ENCODE data around the gene FAAH.

GRCh38 chr1:46364612-46365011, 29.5 kb upstream of the FAAH start:
- TF ChIP-seq, protein P1, sequence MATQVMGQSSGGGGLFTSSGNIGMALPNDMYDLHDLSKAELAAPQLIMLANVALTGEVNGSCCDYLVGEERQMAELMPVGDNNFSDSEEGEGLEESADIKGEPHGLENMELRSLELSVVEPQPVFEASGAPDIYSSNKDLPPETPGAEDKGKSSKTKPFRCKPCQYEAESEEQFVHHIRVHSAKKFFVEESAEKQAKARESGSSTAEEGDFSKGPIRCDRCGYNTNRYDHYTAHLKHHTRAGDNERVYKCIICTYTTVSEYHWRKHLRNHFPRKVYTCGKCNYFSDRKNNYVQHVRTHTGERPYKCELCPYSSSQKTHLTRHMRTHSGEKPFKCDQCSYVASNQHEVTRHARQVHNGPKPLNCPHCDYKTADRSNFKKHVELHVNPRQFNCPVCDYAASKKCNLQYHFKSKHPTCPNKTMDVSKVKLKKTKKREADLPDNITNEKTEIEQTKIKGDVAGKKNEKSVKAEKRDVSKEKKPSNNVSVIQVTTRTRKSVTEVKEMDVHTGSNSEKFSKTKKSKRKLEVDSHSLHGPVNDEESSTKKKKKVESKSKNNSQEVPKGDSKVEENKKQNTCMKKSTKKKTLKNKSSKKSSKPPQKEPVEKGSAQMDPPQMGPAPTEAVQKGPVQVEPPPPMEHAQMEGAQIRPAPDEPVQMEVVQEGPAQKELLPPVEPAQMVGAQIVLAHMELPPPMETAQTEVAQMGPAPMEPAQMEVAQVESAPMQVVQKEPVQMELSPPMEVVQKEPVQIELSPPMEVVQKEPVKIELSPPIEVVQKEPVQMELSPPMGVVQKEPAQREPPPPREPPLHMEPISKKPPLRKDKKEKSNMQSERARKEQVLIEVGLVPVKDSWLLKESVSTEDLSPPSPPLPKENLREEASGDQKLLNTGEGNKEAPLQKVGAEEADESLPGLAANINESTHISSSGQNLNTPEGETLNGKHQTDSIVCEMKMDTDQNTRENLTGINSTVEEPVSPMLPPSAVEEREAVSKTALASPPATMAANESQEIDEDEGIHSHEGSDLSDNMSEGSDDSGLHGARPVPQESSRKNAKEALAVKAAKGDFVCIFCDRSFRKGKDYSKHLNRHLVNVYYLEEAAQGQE (IDR thresholded peaks at IDR 0.05; ENCODE audit: low read depth, low read length): no peak
- TF ChIP-seq SMC3 (IDR thresholded peaks at IDR 0.05; ENCODE audit: low read depth, low read length): no peak
- peak; percentile 32; the same call in 1 of the 2 replicates for TF ChIP-seq PBX3 (IDR thresholded peaks at IDR 0.05)
- no peak for TF ChIP-seq TAF1 (IDR thresholded peaks at IDR 0.05; ENCODE audit: borderline replicate concordance, low read depth, low read length)
- TF ChIP-seq, protein P2, sequence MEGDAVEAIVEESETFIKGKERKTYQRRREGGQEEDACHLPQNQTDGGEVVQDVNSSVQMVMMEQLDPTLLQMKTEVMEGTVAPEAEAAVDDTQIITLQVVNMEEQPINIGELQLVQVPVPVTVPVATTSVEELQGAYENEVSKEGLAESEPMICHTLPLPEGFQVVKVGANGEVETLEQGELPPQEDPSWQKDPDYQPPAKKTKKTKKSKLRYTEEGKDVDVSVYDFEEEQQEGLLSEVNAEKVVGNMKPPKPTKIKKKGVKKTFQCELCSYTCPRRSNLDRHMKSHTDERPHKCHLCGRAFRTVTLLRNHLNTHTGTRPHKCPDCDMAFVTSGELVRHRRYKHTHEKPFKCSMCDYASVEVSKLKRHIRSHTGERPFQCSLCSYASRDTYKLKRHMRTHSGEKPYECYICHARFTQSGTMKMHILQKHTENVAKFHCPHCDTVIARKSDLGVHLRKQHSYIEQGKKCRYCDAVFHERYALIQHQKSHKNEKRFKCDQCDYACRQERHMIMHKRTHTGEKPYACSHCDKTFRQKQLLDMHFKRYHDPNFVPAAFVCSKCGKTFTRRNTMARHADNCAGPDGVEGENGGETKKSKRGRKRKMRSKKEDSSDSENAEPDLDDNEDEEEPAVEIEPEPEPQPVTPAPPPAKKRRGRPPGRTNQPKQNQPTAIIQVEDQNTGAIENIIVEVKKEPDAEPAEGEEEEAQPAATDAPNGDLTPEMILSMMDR (IDR thresholded peaks at IDR 0.05): no peak
- no peak for TF ChIP-seq RXRA (IDR thresholded peaks at IDR 0.05; ENCODE audit: borderline replicate concordance, low read depth)
- no peak for TF ChIP-seq USF1 (IDR thresholded peaks at IDR 0.05; ENCODE audit: borderline replicate concordance, low read depth)
- TF ChIP-seq EZH2phosphoT487 (IDR thresholded peaks at IDR 0.05; ENCODE audit: borderline replicate concordance, low read depth): no peak
- no peak for TF ChIP-seq CHD2 (IDR thresholded peaks at IDR 0.05; ENCODE audit: low read length, partially characterized antibody)
- TF ChIP-seq NRF1 (IDR thresholded peaks at IDR 0.05; ENCODE audit: low read depth, low read length): no peak
- no peak for TF ChIP-seq SIN3A (IDR thresholded peaks at IDR 0.05; ENCODE audit: borderline replicate concordance, low read depth, low read length)
- TF ChIP-seq POLR2AphosphoS5 (IDR thresholded peaks at IDR 0.05; ENCODE audit: low read depth, low read length): 0 out of 2 replicates have a peak, but pooled peaks have one; percentile 17
- no peak for TF ChIP-seq MXI1 (IDR thresholded peaks at IDR 0.05; ENCODE audit: low read depth, low read length)
- no peak for TF ChIP-seq ZBTB33 (IDR thresholded peaks at IDR 0.05; ENCODE audit: borderline replicate concordance, low read depth)
